Adrenal gland (tissue), 12 donors: ENCODE measurements around the gene SASS6. TPM values are rescaled to one million over a fixed set of nuclear protein-coding genes. Genes with fewer than 3 reads are reported as not detected.

Experiments used
- DNase-seq, 7 donors: peaks; one replicate each; pipeline ENCODE4 v3.0.0-alpha.2; 2019 to 2020
- H3K27ac ChIP-seq, 5 donors: fragments of 200-600 bp; sonication (generic) in 4 of 5; 1 replicate in 3 of 5; 2 replicates in 2 of 5; pipeline versions ENCODE4 v1.5.1 to v1.8.0; 2016 to 2020; ENCODE audit warnings: mild to moderate bottlenecking in 1 of 5
- H3K27me3 ChIP-seq: fragments of 200-600 bp; 2 replicates; pipeline ENCODE4 v1.8.0; 2021
- H3K36me3 ChIP-seq, 2 donors: fragments of 200-600 bp; replicated peaks in 1 of 2; 1 replicate in 1 of 2; 2 replicates in 1 of 2; pipeline versions ENCODE4 v1.5.1 to v1.8.0; 2018 to 2022
- H3K4me1 ChIP-seq, 2 donors: fragments of 200-600 bp; replicated peaks in 1 of 2; 1 replicate in 1 of 2; 2 replicates in 1 of 2; pipeline versions ENCODE4 v1.5.1 to v1.8.0; 2018 to 2021
- H3K4me3 ChIP-seq, 4 donors: fragments of 200-600 bp; sonication (generic) in 3 of 4; one replicate each; pipeline ENCODE4 v1.5.1; 2016 to 2018
- H3K9me3 ChIP-seq, 3 donors: fragments of 200-600 bp; sonication (generic) in 1 of 3; replicated peaks in 1 of 3; 1 replicate in 2 of 3; 2 replicates in 1 of 3; pipeline versions ENCODE4 v1.5.1 to v1.8.0; 2016 to 2021
- POLR2A ChIP-seq, 2 donors: fragments of 450-650 bp; IDR thresholded peaks; one replicate each; pipeline ENCODE4 v1.6.1; 2017; ENCODE audit warnings: antibody characterized with exemption in 2 of 2, mild to moderate bottlenecking in 2 of 2, moderate library complexity in 1 of 2
- intact Hi-C, 2 donors: fragments of 100-400 bp; cut with DNase I; formaldehyde crosslinking; loops; one replicate each; pipeline versions ENCODE4 v1.14.1 to v1.15.0; 2022 to 2023
- polyA plus RNA-seq, 3 donors: library from polyadenylated mRNA; stranded (reverse); fragments of 200-250 nt in 2 of 3; fragments of 350-450 nt in 1 of 3; fragmentation: Illumina TruSeq in 1 of 3; extraction: RNeasy Lipid Tissue Mini Kit (QIAGEN cat#74804) in 1 of 3; gene quantifications; one replicate each; pipeline ENCODE4 v1.2.3, GENCODE V29; 2013 to 2014
- small RNA-seq, 2 donors: library from RNA; depleted of rRNA; stranded (forward); fragments of <200 nt; gene quantifications; one replicate each; pipeline ENCODE3, GENCODE V24; 2016
- total RNA-seq, 9 donors: library from RNA; depleted of rRNA in 4 of 9; stranded (reverse); fragments of >200 nt in 4 of 9; fragments of 120-200 nt in 1 of 9; fragmentation: NEBNext Ultra II Directional in 1 of 9; extraction: Animal tissue kit (Norgen Biotek cat#: 25700) in 1 of 9; gene quantifications; one replicate each; pipeline versions ENCODE4 v1.1.0 to v1.2.4, GENCODE V29; 2013 to 2023
- TF ChIP-seq, protein P1 (sequence below), 6 experiments: fragments of 450-650 bp in 4 of 6; fragments of 200-600 bp in 2 of 6; sonication (generic) in 1 of 6; IDR thresholded peaks; 1 replicate in 5 of 6; 2 replicates in 1 of 6; pipeline versions ENCODE4 v1.5.1 to v1.8.0; 2016 to 2021; ENCODE audit warnings: antibody characterized with exemption in 6 of 6, mild to moderate bottlenecking in 2 of 6, moderate library complexity in 1 of 6
- donor health status: healthy with polysubstance abuse.
- donor health status: Bipolar disorder and iron deficiency.
- donor health status: DM: yes; HTN: yes; CAD: no.
- donor health status: DM: no; HTN: no; CAD: no.
- donor health status: DM: no; HTN: no; CAD: no.
- donor health status: DM: yes; HTN: yes; CAD: no.

Gene SASS6
- total and polyA plus RNA-seq, 12 donors, result 1.1 to 4.5 (median 3.0) TPM

DNA sequence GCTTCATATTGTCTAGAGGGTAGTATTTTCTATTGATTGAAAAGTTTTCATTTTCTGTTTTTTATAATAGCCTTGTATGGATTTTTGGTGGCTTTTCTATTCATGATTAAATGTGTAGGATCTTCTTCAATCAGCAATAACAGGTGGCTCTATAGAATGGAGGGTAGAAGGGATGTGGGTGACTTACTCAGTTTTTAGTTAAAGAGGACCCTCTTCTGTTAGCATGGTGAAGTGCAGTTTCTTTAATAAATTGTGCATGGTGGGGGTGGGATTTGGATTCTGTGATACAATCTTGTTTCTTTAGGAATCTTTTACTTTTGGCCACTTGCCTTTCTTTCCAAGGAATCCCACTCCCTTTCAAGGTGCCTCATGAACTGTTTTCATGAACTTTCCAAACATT lies 98.3 kb downstream of the SASS6 start:
- no peak overlapping the region for H3K27ac ChIP-seq
- no peak for DNase-seq
- peaks cover 5 to 15% of the 10 kb centered on the region in 2 donors for H3K4me1 ChIP-seq
- no peaks in the 10 kb centered on the region for H3K9me3 ChIP-seq
- no peak overlapping the region for H3K4me3 ChIP-seq
- no peaks in the 10 kb centered on the region for H3K27me3 ChIP-seq
- intact Hi-C loops, result no loop called here
- TF ChIP-seq, protein P1, sequence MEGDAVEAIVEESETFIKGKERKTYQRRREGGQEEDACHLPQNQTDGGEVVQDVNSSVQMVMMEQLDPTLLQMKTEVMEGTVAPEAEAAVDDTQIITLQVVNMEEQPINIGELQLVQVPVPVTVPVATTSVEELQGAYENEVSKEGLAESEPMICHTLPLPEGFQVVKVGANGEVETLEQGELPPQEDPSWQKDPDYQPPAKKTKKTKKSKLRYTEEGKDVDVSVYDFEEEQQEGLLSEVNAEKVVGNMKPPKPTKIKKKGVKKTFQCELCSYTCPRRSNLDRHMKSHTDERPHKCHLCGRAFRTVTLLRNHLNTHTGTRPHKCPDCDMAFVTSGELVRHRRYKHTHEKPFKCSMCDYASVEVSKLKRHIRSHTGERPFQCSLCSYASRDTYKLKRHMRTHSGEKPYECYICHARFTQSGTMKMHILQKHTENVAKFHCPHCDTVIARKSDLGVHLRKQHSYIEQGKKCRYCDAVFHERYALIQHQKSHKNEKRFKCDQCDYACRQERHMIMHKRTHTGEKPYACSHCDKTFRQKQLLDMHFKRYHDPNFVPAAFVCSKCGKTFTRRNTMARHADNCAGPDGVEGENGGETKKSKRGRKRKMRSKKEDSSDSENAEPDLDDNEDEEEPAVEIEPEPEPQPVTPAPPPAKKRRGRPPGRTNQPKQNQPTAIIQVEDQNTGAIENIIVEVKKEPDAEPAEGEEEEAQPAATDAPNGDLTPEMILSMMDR (IDR thresholded peaks at IDR 0.05), result peak in 3 of 6 experiments; percentile 18 to 19 (median 18)
- no peak for TF ChIP-seq POLR2A (IDR thresholded peaks at IDR 0.05)
- H3K36me3 ChIP-seq, result no peaks in the 10 kb centered on the region

Small RNA genes lying within 50 kb of the gene (small RNA-seq; reads per million reads assigned to genes)
- 0 reads per million in 2 donors for gene AC093019.1

Other genes with a start within 250 kb of the SASS6 start
- 10 to 100 TPM in 8 of 9 donors, 1 to 10 TPM in 1; 6.3 to 25.9 (median 20.1) TPM for gene SLC35A3, start 162.9 kb downstream of the SASS6 start, total RNA-seq
- 10 to 100 TPM in 1 of 3 donors, 1 to 10 TPM in 2; 5.2 to 16.6 (median 9.7) TPM for gene SLC35A3, start 162.9 kb downstream of the SASS6 start, polyA plus RNA-seq
- gene TRMT13, start 233 bp upstream of the SASS6 start, total RNA-seq, result 10 to 100 TPM in 6 of 9 donors, 1 to 10 TPM in 2, under 1 TPM in 1; 0.72 to 19.7 (median 14.2) TPM
- 10 to 100 TPM in 2 of 3 donors, 1 to 10 TPM in 1; 9.6 to 18.2 (median 14.6) TPM for gene TRMT13, start 233 bp upstream of the SASS6 start, polyA plus RNA-seq
- gene LRRC39, start 45.3 kb upstream of the SASS6 start, total RNA-seq, result 10 to 100 TPM in 6 of 9 donors, 1 to 10 TPM in 3; 1.3 to 26.4 (median 11.8) TPM
- gene LRRC39, start 45.3 kb upstream of the SASS6 start, polyA plus RNA-seq, result 10 to 100 TPM in 2 of 3 donors, 1 to 10 TPM in 1; 3.4 to 52.0 (median 10.3) TPM
- gene DBT, start 116.9 kb upstream of the SASS6 start, total RNA-seq, result 10 to 100 TPM in 8 of 9 donors, 1 to 10 TPM in 1; 9.8 to 44.9 (median 19.3) TPM
- 10 to 100 TPM in 1 of 3 donors, 1 to 10 TPM in 2; 3.1 to 26.7 (median 3.7) TPM for gene DBT, start 116.9 kb upstream of the SASS6 start, polyA plus RNA-seq
- 10 to 100 TPM; 19.0 to 53.8 (median 34.2) TPM for gene RTCA, start 133.3 kb upstream of the SASS6 start, total RNA-seq
- 10 to 100 TPM; 20.5 to 61.2 (median 21.4) TPM for gene RTCA, start 133.3 kb upstream of the SASS6 start, polyA plus RNA-seq
- 10 to 100 TPM in 2 of 9 donors, 1 to 10 TPM in 6, under 1 TPM in 1; 0.85 to 19.2 (median 4.8) TPM for gene CDC14A, start 219.6 kb upstream of the SASS6 start, total RNA-seq
- 1 to 10 TPM; 1.1 to 1.7 (median 1.3) TPM for gene CDC14A, start 219.6 kb upstream of the SASS6 start, polyA plus RNA-seq